GM18907 (cell line): ENCODE results near the gene GPHN.

ENCODE experiments used
- ATAC-seq: cut with Tn5 transposase; IDR thresholded peaks from one replicate; pipeline ENCODE4 v1.9.1; 2021; ENCODE audit warnings: mild to moderate bottlenecking, moderate library complexity; ENCODE audit not compliant: unreplicated experiment

The GPHN gene

GRCh38 chr14:67137744-67138371 lies 629.9 kb downstream of the GPHN start:
- ATAC-seq, result no peak

DNA sequence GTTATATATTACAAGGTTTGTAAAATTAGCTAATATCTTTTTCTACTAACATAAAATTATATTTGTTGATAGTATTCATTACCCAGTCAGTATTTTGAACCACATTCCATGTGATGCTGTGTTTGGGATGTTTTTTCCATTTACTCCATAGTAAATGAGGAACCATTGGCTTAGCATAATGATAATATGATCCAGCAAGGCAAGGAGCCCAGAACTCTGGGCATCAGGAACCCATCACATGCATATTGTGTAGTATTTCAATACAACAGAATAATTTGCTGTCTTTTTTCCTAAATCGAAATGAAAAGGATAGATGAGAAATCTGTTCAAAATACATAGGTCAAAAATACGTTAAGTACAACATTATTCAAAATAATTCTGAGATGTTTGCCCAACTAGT lies 632.6 kb downstream of the GPHN start:
- ATAC-seq, result no peak

DNA sequence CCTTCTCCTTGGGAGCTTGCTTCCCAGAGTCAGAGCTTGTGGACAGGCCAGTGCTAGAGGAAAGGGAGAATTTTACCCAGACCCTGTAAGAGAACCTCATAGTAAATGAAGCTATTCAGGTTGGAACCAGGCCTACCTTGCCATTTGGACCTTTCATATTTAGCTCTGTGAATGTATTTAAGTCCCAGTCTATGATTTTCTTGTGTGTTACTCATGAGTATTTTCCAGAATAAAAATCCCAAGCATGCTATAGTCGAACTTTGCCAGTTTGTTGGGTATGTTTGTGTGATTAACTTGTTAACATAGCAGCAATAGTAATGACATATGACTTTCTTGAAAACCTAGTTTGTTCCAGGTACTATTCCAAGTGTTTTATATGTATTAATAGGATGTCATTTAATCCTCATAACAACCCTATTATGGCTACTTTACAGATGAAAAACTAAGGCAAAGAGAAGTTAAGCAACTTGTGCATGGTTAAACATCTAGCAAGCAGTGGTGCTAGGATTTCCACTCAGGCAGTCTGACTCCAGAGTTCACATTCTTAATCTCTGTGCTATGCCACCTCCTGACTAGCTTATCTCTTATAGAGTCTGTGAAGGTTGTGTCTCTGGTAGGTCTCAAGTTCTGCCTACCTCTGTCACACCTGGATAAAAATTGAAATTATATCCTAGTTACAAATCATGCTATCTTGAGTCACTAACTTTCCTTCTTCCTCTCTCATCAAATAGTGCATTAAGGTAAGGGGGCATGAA lies 633.4 kb downstream of the GPHN start:
- ATAC-seq, result no peak

DNA sequence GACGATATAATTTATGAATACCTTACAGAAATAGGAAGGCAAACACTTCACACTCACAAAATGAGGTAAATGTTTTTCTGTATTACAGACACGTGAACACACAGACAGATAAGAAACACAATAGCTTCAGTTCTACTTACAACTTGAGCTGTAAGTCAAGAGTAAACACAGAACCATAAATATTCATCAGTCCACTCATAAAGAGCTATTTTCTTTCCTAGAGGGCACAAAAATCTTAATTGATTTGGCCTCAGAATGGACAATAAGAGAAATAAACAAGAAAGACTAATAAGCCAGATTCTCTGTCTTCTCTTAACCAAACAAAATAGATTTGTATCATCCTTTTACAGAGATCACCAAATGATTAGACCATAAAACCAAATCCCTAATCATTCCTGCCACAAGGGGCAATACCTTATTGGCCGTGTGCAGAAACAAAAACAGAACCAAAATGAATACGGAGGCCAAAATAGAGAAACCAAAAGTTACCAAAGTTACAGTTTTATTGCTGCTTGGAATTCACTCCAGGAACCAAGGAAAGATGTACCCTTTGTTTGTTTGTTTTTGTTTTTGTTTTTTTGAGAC lies 643.2 kb downstream of the GPHN start:
- no peak for ATAC-seq

DNA sequence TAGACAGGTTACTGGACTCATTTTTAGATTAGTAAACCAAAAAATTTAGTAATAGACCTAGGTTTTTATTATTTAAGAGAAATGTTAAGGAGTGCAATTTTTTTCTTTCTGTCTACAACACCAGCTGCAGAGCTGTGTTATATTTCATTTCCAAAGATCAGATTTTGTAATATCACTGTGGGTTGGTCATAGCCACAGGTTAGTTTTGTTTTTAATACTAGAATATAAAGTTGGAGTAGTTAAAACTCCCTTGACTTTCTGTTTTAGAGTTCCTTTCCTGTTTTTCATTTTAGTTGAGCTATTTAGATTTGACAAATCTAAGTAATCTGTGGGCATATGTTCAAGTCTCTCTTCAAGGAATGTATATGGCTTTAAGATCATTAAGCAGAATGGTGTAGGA lies 650.6 kb downstream of the GPHN start:
- ATAC-seq, result no peak

DNA sequence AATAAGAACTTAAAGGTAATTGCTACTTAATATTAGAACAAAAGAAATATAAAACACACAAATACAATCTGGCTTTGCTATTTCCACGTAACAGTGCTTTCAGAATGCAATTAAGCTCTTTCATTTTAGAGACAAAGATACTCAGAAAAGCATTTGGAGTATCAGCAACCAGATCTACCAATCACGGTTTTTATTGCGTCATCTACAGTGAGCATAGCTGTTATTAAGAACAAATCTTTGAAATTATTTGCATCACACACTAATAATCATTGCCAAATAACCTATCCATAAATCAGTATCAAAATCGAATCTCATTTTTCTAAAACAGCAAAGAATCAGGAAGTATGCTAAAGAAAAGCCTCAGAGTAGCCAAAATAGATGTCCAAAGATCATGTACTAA lies 654.4 kb downstream of the GPHN start:
- no peak for ATAC-seq

DNA sequence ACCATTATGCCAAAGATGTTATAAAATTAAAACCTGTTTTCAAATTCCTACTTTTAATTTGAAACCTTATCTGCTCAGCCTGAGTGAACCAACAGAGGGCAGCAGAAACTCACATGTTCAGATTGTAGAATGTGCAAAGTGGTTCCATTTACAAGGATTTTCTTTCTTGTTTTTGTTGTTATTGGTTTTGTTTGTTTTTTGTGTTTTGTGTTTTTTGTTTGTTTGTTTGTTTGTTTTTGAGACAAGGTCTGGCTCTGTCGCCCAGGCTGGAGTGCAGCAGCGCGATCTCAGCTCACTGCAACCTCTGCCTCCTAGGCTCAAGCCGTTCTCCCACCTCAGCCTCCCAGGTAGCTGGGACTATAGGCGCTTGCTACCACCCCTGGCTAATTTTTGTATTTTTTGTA lies 658.5 kb downstream of the GPHN start:
- ATAC-seq, result no peak

GRCh38 chr14:67167420-67168109 lies 659.6 kb downstream of the GPHN start:
- no peak for ATAC-seq

DNA sequence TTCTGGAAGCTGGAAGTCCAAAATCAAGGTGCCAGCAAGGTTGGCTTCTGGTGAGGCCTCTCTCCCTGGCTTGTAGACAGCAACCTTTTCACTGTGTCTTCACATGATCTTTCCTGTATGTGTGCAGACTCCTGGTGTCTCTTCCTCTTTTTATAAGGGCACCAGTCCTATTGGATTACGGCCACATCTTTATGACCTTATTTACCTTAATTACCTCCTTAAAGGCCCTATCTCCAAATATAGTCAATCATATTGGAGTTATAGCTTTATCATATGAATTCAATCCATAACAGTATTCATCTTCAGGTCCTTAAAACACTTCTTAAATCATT lies 660.1 kb downstream of the GPHN start:
- no peak for ATAC-seq

DNA sequence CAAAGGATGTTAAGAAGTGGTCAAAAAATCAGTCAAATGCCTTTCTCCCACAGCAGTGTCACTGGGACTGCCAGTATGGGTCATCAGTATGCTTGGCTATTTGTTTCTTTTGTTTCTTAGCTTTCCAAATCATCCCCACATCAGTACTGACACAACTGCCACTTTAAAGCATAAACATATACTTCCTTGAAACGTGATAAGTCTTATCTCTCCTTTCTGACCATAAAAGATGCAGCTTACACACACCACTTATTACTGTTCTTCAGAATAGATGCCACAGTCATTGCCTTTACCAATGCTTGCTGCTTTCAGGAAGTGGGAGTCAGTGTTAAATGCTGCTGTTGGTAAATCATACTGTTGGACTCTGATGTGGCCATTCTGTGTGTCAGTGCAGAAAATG lies 662.7 kb downstream of the GPHN start:
- no peak for ATAC-seq

GRCh38 chr14:67172056-67172455 lies 664.1 kb downstream of the GPHN start:
- no peak for ATAC-seq

GRCh38 chr14:67172520-67172919 lies 664.6 kb downstream of the GPHN start:
- ATAC-seq, result no peak

GRCh38 chr14:67173719-67174118 lies 665.8 kb downstream of the GPHN start:
- no peak for ATAC-seq

DNA sequence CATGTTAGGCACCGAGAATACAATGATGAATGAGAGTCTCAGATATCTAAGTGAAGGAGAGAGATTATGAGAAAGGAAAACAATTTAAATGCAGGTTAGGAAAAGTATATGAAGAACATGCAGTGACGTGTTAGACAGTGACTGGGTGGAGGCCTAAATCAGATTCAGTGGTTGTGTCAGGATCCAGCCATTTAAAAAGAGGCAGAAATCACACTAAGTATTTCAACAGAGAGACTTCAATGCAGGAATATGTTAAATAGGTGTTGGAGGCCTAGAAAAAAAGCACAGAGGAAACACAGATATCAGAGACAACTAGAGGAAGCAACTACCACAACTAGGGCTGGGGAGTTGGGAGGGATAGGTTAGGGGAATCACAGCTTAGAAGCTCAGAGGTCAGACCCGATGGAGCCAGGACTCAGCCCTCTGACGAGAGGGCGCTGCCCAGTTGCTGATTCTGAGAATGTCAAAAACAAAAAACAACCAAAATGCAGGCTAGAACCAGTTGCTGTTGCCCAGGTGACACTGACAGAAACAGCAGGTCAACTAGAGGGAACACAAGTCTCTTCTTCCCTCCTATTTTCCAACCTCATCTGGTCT lies 678.3 kb downstream of the GPHN start:
- ATAC-seq, result no peak

GRCh38 chr14:67186789-67187584 lies 679.0 kb downstream of the GPHN start:
- no peak for ATAC-seq

- ATAC-seq, result no peak
These were observed 679.9 kb downstream of the GPHN start for GRCh38 chr14:67187826-67188225.

GRCh38 chr14:67188326-67188725 lies 680.4 kb downstream of the GPHN start:
- no peak for ATAC-seq

- ATAC-seq, result no peak
These were observed 683.9 kb downstream of the GPHN start for GRCh38 chr14:67191768-67192290.

GRCh38 chr14:67192366-67192765 lies 684.4 kb downstream of the GPHN start:
- no peak for ATAC-seq

- ATAC-seq, result no peak
These were observed 687.3 kb downstream of the GPHN start for GRCh38 chr14:67195279-67195678.
